H1 (cell line): Measurements from ENCODE around the gene TMEM63A. TPM values are rescaled to one million over a fixed set of nuclear protein-coding genes. Genes with fewer than 3 reads are reported as not detected.

Experiments used
- CTCF ChIA-PET: fragments of 300-600 bp; sonication (Branson Sonifier 250); formaldehyde crosslinking; loops from one replicate; lab custom pipeline; 2021; ENCODE audit not compliant: partially characterized antibody; lab: Charles Lee
- POLR2A ChIA-PET: fragments of 300-600 bp; sonication (Branson Sonifier 250); formaldehyde crosslinking; loops from one replicate; lab custom pipeline; 2021; ENCODE audit warnings: inconsistent platforms; ENCODE audit not compliant: partially characterized antibody; lab: Charles Lee
- DNase-seq, 2 experiments: peaks; one replicate each; pipeline versions ENCODE4 v3.0.0 to v3.0.0-alpha.2; 2010 to 2022; ENCODE audit warnings: low spot score in 2 of 2, low read depth in 1 of 2, mixed read lengths in 1 of 2
- FAIRE-seq: peaks from 2 replicates; lab custom pipeline; 2011; peaks lifted over from hg19 to GRCh38; lab: Jason Lieb, UNC
- H2AFZ ChIP-seq: 2 replicates; pipeline ENCODE4 v1.8.1; 2012; ENCODE audit warnings: low read length, inconsistent platforms
- H2AK5ac ChIP-seq: 2 replicates; pipeline ENCODE4 v1.6.1; 2013; ENCODE audit warnings: low read depth, low read length
- H2BK120ac ChIP-seq: replicated peaks from 2 replicates; pipeline ENCODE3; 2013; ENCODE audit warnings: low read depth, low read length, inconsistent platforms
- H2BK12ac ChIP-seq: 2 replicates; pipeline ENCODE4 v1.6.1; 2013; ENCODE audit warnings: low read depth, low read length
- H2BK15ac ChIP-seq: 2 replicates; pipeline ENCODE4 v1.6.1; 2013; ENCODE audit warnings: low read length
- H2BK20ac ChIP-seq: 2 replicates; pipeline ENCODE4 v1.6.1; 2013; ENCODE audit warnings: low read length
- H2BK5ac ChIP-seq: 2 replicates; pipeline ENCODE4 v1.6.1; 2013; ENCODE audit warnings: low read depth, low read length
- H3K14ac ChIP-seq: 2 replicates; pipeline ENCODE4 v1.6.1; 2013; ENCODE audit warnings: inconsistent platforms; ENCODE audit not compliant: insufficient read length
- H3K18ac ChIP-seq: 2 replicates; pipeline ENCODE4 v1.6.1; 2013; ENCODE audit warnings: low read length; ENCODE audit errors: extremely low read depth
- H3K23ac ChIP-seq: 2 replicates; pipeline ENCODE4 v1.6.1; 2013; ENCODE audit warnings: inconsistent platforms; ENCODE audit not compliant: insufficient read length
- H3K23me2 ChIP-seq: 2 replicates; pipeline ENCODE4 v1.6.1; 2013; ENCODE audit warnings: low read depth, low read length
- H3K27ac ChIP-seq: 2 replicates; pipeline ENCODE4 v1.6.1; 2011; ENCODE audit warnings: low read depth, low read length, inconsistent platforms
- H3K27me3 ChIP-seq, 4 experiments: replicated peaks in 1 of 4; 1 replicate in 1 of 4; 2 replicates in 3 of 4; pipeline versions ENCODE4 v1.6.1 to v1.8.1; 2011 to 2013; ENCODE audit warnings: low read length in 3 of 4, mild to moderate bottlenecking in 3 of 4, inconsistent platforms in 2 of 4, mixed read lengths in 2 of 4, moderate library complexity in 1 of 4; ENCODE audit not compliant: control insufficient read depth in 3 of 4, insufficient read depth in 3 of 4; ENCODE audit errors: extremely low read depth in 1 of 4
- H3K36me3 ChIP-seq, 4 experiments: 2 replicates each; pipeline versions ENCODE4 v1.6.1 to v1.8.1; 2011 to 2013; ENCODE audit warnings: mild to moderate bottlenecking in 4 of 4, low read length in 3 of 4, moderate library complexity in 2 of 4, control low read depth in 1 of 4, inconsistent platforms in 1 of 4; ENCODE audit not compliant: insufficient read depth in 4 of 4, control insufficient read depth in 2 of 4
- H3K4ac ChIP-seq: replicated peaks from 2 replicates; pipeline ENCODE3; 2013; ENCODE audit warnings: low read length, low read depth, mixed read lengths, inconsistent platforms; ENCODE audit not compliant: insufficient read length
- H3K4me1 ChIP-seq, 4 experiments: replicated peaks in 1 of 4; 1 replicate in 1 of 4; 2 replicates in 3 of 4; pipeline versions ENCODE4 v1.6.1 to v1.8.1; 2011 to 2013; ENCODE audit warnings: low read length in 3 of 4, inconsistent platforms in 2 of 4, mixed read lengths in 1 of 4; ENCODE audit not compliant: insufficient read depth in 4 of 4, control insufficient read depth in 3 of 4
- H3K4me2 ChIP-seq, 2 experiments: 2 replicates each; pipeline versions ENCODE4 v1.6.1 to v1.8.1; 2011 to 2013; ENCODE audit warnings: low read depth in 2 of 2, low read length in 2 of 2, control low read depth in 1 of 2, inconsistent platforms in 1 of 2, mild to moderate bottlenecking in 1 of 2; ENCODE audit not compliant: insufficient read depth in 1 of 2
- H3K4me3 ChIP-seq, 4 experiments: fragments of 200-600, 300-600 bp in 1 of 4; sonication (generic), shearing (Covaris generic), sonication (Bioruptor Twin) in 1 of 4; 2 replicates each; pipeline versions ENCODE4 v1.5.1 to v1.8.1; 2011 to 2016; ENCODE audit warnings: low read length in 4 of 4, low read depth in 3 of 4, control low read depth in 2 of 4, inconsistent platforms in 2 of 4, mild to moderate bottlenecking in 2 of 4, mixed read lengths in 1 of 4, moderate library complexity in 1 of 4; ENCODE audit not compliant: insufficient read depth in 2 of 4; ENCODE audit errors: extremely low read depth in 1 of 4
- H3K56ac ChIP-seq: replicated peaks from 2 replicates; pipeline ENCODE3; 2013; ENCODE audit warnings: low read depth, mild to moderate bottlenecking, mixed read lengths, low read length, inconsistent platforms; ENCODE audit not compliant: insufficient read length
- H3K79me1 ChIP-seq: 2 replicates; pipeline ENCODE4 v1.6.1; 2013; ENCODE audit warnings: low read depth, low read length, control low read depth
- H3K79me2 ChIP-seq, 2 experiments: 2 replicates each; pipeline versions ENCODE4 v1.6.1 to v1.8.1; 2012 to 2013; ENCODE audit warnings: low read length in 2 of 2, mild to moderate bottlenecking in 2 of 2, inconsistent platforms in 1 of 2; ENCODE audit not compliant: insufficient read depth in 2 of 2, control insufficient read depth in 1 of 2
- H3K9ac ChIP-seq, 4 experiments: replicated peaks in 1 of 4; 1 replicate in 1 of 4; 2 replicates in 3 of 4; pipeline versions ENCODE4 v1.6.1 to v1.8.1; 2011 to 2013; ENCODE audit warnings: low read depth in 3 of 4, low read length in 3 of 4, control low read depth in 2 of 4, mild to moderate bottlenecking in 2 of 4, moderate library complexity in 2 of 4, inconsistent platforms in 1 of 4; ENCODE audit errors: extremely low read depth in 1 of 4
- H3K9me3 ChIP-seq, 2 experiments: 2 replicates each; pipeline versions ENCODE4 v1.6.1 to v1.8.1; 2012 to 2013; ENCODE audit warnings: mild to moderate bottlenecking in 2 of 2, moderate library complexity in 2 of 2, control low read depth in 1 of 2, inconsistent platforms in 1 of 2, low read depth in 1 of 2, low read length in 1 of 2, mixed read lengths in 1 of 2; ENCODE audit not compliant: insufficient read depth in 2 of 2
- H4K20me1 ChIP-seq, 2 experiments: replicated peaks in 1 of 2; 2 replicates each; pipeline versions ENCODE3 to v1.8.1; 2011 to 2013; ENCODE audit warnings: inconsistent platforms in 2 of 2, low read length in 2 of 2, mild to moderate bottlenecking in 1 of 2; ENCODE audit not compliant: insufficient read depth in 2 of 2, control insufficient read depth in 1 of 2
- H4K5ac ChIP-seq: 2 replicates; pipeline ENCODE4 v1.6.1; 2013; ENCODE audit warnings: low read length, low read depth, mixed read lengths, inconsistent platforms; ENCODE audit not compliant: insufficient read length
- H4K8ac ChIP-seq: 2 replicates; pipeline ENCODE4 v1.8.0; 2013; ENCODE audit warnings: mild to moderate bottlenecking, moderate library complexity, low read length, inconsistent platforms; ENCODE audit not compliant: insufficient read depth; ENCODE audit errors: extremely low read depth
- H4K91ac ChIP-seq: replicated peaks from 2 replicates; pipeline ENCODE3; 2013; ENCODE audit warnings: low read length, mixed read lengths, inconsistent platforms; ENCODE audit not compliant: insufficient read length
- CREB1 ChIP-seq: IDR thresholded peaks from 2 replicates; pipeline ENCODE4 v1.6.1; 2012; ENCODE audit warnings: inconsistent platforms
- CTBP2 ChIP-seq: IDR thresholded peaks from 2 replicates; pipeline ENCODE4 v1.7.0; 2011; ENCODE audit warnings: borderline replicate concordance, mild to moderate bottlenecking, moderate library complexity, mixed read lengths, low read length; ENCODE audit not compliant: insufficient read depth, insufficient read length
- GABPA ChIP-seq: IDR thresholded peaks from 2 replicates; pipeline ENCODE4 v1.6.1; 2011; ENCODE audit warnings: mild to moderate bottlenecking, low read length, moderate library complexity, borderline replicate concordance; ENCODE audit not compliant: insufficient read depth
- KDM5A ChIP-seq: fragments of 200-600 bp; IDR thresholded peaks from 2 replicates; pipeline ENCODE4 v1.7.1; 2012; ENCODE audit warnings: mild to moderate bottlenecking, low read length, inconsistent platforms, mixed read lengths
- MAX ChIP-seq: IDR thresholded peaks from 2 replicates; pipeline ENCODE4 v1.6.1; 2012; ENCODE audit warnings: inconsistent platforms
- NRF1 ChIP-seq: IDR thresholded peaks from 2 replicates; pipeline ENCODE4 v1.6.1; 2011; ENCODE audit warnings: mild to moderate bottlenecking, low read depth, low read length, improper control_type of control experiment
- RNF2 ChIP-seq: fragments of 200-900, 300-1000 bp; sonication (generic); IDR thresholded peaks from 2 replicates; pipeline ENCODE4 v1.7.1; 2016; ENCODE audit warnings: borderline replicate concordance, low read depth, mild to moderate bottlenecking, antibody characterized with exemption, low read length; ENCODE audit not compliant: poor library complexity, severe bottlenecking; ENCODE audit errors: missing control alignments
- TAF1 ChIP-seq: IDR thresholded peaks from 2 replicates; pipeline ENCODE4 v1.6.1; 2011; ENCODE audit warnings: mild to moderate bottlenecking, low read depth, low read length
- WGBS, 2 experiments: shearing (Covaris generic) in 1 of 2; methylation state at CpG; one replicate each; pipeline versions ENCODE4 v1.1.6 to v1.1.7; 2013 to 2015; ENCODE audit warnings: low lambda C conversion rate in 2 of 2, mixed read lengths in 2 of 2, inconsistent platforms in 1 of 2, low coverage in 1 of 2, missing lambda C conversion rate in 1 of 2; ENCODE audit not compliant: insufficient replicate concordance in 2 of 2, insufficient coverage in 1 of 2, insufficient read length in 1 of 2; ENCODE audit errors: extremely low coverage in 1 of 2, missing lambda C conversion rate in 1 of 2; 5-methylcytosine and 5-hydroxymethylcytosine counted together
- polyA plus RNA-seq, 7 experiments: library from polyadenylated mRNA; depleted of rRNA in 3 of 7; stranded (reverse) in 5 of 7; unstranded in 2 of 7; fragments of >200 nt in 5 of 7; fragments of 200-250 nt in 2 of 7; gene quantifications; 1 replicate in 5 of 7; 2 replicates in 1 of 7; 4 replicates in 1 of 7; pipeline versions ENCODE4 v1.2.1 to v1.2.3, GENCODE V29; 2011 to 2013; ENCODE audit warnings: missing spikeins in 2 of 7, mixed read lengths in 2 of 7
- total RNA-seq: library from RNA; stranded (reverse); fragmentation: NEBNext Ultra II Directional; extraction: Animal tissue kit (Norgen Biotek cat#: 25700); gene quantifications from 2 replicates; pipeline ENCODE4 v1.2.1, GENCODE V29; 2021
- TF ChIP-seq, protein P1 (sequence below): IDR thresholded peaks from 2 replicates; pipeline ENCODE4 v1.6.1; 2011; ENCODE audit warnings: low read length, improper control_type of control experiment

TMEM63A gene
- total and polyA plus RNA-seq, 2 of the 8 experiments (the other 6 are each of a cell fraction or from before 2014, with no cell fraction given), result 26.1 to 55.4 TPM

DNA sequence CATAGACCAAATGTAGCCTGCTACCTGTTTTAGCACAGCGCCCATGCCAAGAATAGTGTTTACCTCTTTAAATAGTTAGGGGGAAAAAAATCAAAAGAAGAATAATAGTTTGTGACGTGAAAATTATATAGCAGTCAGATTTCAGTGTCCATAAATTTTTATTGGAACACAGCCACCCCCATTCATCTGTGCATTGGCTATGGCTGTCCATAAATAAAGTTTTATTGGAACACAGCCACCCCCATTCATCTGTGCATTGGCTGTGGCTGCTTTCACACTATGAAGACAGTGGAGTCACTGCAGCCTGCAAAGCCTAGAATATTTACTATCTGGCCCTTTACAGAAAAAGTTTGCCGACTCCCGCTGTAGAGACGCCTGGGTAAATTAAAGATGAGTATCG lies 51.3 kb downstream of the TMEM63A start:
- H3K23me2 ChIP-seq, result no peaks in the 10 kb centered on the region
- POLR2A ChIA-PET, result no interaction called here
- TF ChIP-seq RNF2 (no peak), KDM5A (no peak), GABPA (no peak), TAF1 (no peak), CTBP2 (no peak), NRF1 (no peak), MAX (no peak), CREB1 (no peak)
- TF ChIP-seq, protein P1, sequence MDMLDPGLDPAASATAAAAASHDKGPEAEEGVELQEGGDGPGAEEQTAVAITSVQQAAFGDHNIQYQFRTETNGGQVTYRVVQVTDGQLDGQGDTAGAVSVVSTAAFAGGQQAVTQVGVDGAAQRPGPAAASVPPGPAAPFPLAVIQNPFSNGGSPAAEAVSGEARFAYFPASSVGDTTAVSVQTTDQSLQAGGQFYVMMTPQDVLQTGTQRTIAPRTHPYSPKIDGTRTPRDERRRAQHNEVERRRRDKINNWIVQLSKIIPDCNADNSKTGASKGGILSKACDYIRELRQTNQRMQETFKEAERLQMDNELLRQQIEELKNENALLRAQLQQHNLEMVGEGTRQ, result no peak

More for the DNA sequence above, 51.3 kb downstream of the TMEM63A start:
- H3K79me1 ChIP-seq, result no peaks in the 10 kb centered on the region
- H3K18ac ChIP-seq, result no peak overlapping the region
- no peak overlapping the region for H4K5ac ChIP-seq
- H2BK120ac ChIP-seq, result no peak overlapping the region
- no peaks in the 10 kb centered on the region for H3K9me3 ChIP-seq
- peaks cover 0 to 17% (median 15%) of the 10 kb centered on the region in 4 experiments; a peak in 5 of 8 replicates for H3K36me3 ChIP-seq
- no peak overlapping the region for H2BK12ac ChIP-seq
- H3K4me1 ChIP-seq, result peaks cover 0 to 2% (median 0%) of the 10 kb centered on the region in 4 experiments; a peak in 4 of 7 replicates
- DNase-seq (no peak), FAIRE-seq (no peak)
- H3K4ac ChIP-seq, result no peak overlapping the region
- no peak overlapping the region for H4K8ac ChIP-seq
- no peak overlapping the region for H3K23ac ChIP-seq
- WGBS, 2 experiments, result 95% methylated on average over 6 of the region's 6 CpGs; no CpG with 5 or more reads in 1 of the 2 experiments
- no peak overlapping the region for H3K27ac ChIP-seq
- H2BK20ac ChIP-seq, result no peak overlapping the region
- H4K20me1 ChIP-seq, result peaks cover 0 to 2% of the 10 kb centered on the region in 2 experiments
- no peak overlapping the region for H2AK5ac ChIP-seq
- H2AFZ ChIP-seq, result no peak overlapping the region
- H2BK15ac ChIP-seq, result no peak overlapping the region
- no peak overlapping the region for H4K91ac ChIP-seq
- H3K79me2 ChIP-seq, result peaks cover 0 to 4% of the 10 kb centered on the region in 2 experiments; a peak in 1 of 4 replicates
- H3K14ac ChIP-seq, result no peak overlapping the region
- no peak overlapping the region for H2BK5ac ChIP-seq
- H3K4me3 ChIP-seq, result no peak overlapping the region
- CTCF ChIA-PET, result interaction anchor here (0.9 kb wide), 1 partner anchor 15 kb away, joined by 3 read pairs; no protein-coding TSS in a partner anchor
- no peaks in the 10 kb centered on the region for H3K27me3 ChIP-seq
- H3K9ac ChIP-seq, result no peak overlapping the region
- no peak overlapping the region for H3K56ac ChIP-seq
- H3K4me2 ChIP-seq, result no peak overlapping the region
